GM19397 (cell line): ENCODE measurements around the gene AARS2.

Experiments used
- ATAC-seq: cut with Tn5 transposase; IDR thresholded peaks from one replicate; pipeline ENCODE4 v1.9.1; 2021; ENCODE audit warnings: mild to moderate bottlenecking, moderate library complexity; ENCODE audit not compliant: unreplicated experiment

The AARS2 gene

GRCh38 chr6:44264154-44265006 lies 48.8 kb downstream of the AARS2 start:
- ATAC-seq = peak; percentile 32

DNA sequence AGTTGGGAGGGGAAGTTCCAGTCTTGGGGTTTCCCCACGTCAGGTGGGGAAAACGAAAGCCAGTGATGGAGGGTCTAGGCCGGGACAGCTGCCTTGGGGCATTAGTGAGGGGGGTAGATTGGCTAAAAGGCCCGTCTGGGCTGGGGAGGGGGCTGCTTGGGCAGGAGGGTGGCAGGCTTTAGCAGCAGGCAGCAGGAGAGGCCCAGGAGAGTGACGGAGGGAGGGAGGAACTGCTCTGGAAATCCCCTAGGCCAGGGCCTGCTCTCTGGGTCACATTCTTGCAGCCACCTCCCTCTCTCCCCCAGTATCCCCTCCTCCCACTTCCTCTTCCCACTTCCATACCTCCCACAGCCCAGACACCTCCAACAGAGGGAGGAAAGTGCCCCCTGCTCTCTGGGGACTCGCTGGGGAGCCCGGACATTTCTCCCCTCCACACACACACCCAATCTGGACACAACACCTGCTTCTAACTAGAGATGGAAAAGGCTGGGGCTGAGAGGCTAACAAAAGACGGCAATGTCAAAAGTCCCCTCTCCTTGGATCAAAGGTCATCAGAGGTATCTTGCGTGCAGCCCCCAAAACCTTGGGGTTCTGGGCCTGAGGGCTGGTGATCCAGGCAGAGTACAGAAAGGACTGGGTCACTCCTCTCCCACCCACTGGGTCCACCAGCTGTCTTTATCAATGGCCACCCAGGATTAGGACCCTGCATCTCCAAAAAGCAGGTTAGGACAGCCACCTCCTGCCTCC lies 49.6 kb downstream of the AARS2 start:
- no peak for ATAC-seq

- ATAC-seq = no peak
These were observed 50.4 kb downstream of the AARS2 start for GRCh38 chr6:44262467-44263353.

DNA sequence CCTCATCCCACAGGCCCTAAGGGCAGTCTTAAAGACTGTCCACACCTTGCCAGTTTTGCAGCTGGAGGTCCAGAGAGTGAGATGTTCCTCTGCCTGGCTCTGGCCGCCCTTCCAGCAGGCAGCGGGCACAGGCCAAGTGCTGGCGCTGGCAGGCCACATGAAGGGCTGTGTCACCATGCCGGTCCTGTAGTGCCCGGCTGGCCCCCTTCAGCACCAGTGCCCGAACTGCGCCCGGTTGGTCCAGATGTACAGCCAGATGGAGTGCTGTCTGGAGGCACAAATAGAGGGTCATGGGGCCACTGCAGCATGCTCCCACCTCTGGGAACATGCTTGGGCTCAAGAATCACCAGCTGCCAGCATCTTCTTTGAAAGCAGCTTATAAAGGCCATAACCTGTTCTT lies 51.6 kb downstream of the AARS2 start:
- no peak for ATAC-seq

- ATAC-seq = no peak
These were observed 52.5 kb downstream of the AARS2 start for GRCh38 chr6:44260451-44261297.

DNA sequence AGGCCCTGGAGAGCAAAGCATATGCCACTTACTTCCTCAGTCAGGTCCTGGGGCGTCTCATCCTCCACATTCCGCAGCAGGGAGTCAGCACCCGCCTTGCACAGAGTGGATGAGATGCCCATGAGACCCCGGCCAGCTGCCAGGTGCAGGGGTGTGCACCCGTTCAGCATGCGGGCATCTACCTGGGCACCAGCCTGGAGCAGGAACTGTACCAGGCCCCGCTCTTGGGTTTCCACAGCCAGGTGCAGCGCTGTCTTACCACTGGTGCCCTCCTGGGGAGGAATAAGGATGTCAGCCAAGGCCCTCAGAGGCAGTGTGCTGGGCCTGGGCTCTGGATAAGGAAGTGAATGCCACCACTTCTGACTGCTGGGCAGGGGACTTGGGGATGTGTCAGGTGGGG lies 53.1 kb downstream of the AARS2 start:
- ATAC-seq = no peak

DNA sequence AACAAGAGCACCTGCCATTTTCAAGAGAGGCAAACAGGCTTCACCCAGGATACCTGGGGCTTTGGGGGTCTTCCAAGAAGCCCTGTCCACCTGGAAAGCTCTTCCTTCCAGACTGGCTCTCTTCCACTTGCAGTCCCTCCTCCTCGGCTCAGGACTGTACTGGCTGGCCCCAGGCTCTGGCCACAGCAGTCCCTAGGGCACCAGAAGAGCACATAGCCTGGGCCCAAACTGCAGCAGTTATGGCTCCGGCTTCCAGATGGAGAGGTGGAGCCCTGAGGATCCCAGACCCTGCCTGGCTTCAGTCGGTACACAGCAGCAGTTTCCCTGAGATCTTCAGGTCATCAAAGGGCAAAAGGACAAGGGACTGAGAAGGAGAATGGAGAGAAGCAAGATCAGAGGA lies 54.2 kb downstream of the AARS2 start:
- no peak for ATAC-seq

GRCh38 chr6:44258325-44258863 lies 54.8 kb downstream of the AARS2 start:
- ATAC-seq = no peak

GRCh38 chr6:44257753-44258324 lies 55.3 kb downstream of the AARS2 start:
- peak; percentile 8 for ATAC-seq

DNA sequence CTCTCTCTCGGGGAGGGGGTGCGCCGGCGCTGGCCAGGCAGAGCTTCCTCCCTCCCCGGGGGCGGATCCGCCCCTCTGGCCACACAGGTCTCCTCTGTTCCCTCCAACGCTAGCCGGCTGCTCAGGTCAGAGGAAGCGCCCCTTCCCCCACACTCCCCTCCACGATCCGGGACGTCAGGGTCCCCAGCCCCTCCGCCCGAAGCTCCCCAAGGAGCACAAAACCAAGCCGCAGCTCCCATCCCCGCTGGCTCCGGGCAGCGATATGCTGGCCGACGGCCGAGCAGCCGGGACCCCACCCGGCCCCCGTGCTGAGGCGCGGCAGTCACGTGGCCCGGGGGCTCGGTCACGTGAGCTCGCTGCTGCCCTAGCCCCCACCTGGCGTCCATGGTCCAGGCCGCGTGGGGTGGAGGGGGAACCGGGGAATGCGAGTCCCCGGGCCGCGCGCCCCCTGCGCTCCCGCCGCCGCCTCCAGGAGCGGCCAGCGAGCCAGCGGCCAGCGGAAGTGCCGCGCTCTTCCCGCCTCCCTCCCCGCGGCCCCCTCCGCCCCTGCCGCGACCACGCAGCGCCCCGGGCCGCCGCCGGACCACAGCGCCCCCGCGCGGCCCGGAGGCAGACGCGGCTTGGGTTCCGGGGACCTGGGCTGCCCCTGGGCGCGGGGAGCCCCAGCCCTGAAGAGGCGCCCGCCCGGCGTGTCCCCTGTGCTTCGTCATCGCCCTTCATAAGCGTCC lies 56.0 kb downstream of the AARS2 start, which contains the start of gene SLC35B2:
Gene SLC35B2, minus strand, starts transcription at position 504 of the 728 bp plus-strand sequence. Its CDS starts 118 bp downstream, at position 386.
- peak; percentile 59 for ATAC-seq

DNA sequence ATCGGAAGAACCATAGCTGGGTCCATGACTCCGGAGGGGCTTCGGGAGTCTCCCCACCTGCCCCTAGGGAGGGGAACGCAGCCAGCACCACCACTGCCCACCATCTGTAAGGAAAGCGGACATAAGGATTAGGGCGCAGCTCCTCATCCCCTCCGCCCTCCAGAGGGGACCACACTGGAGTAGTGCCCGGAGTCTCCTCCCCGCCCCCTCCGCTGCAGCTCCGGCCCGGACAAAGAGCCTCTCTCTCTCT lies 56.4 kb downstream of the AARS2 start:
- no peak for ATAC-seq

DNA sequence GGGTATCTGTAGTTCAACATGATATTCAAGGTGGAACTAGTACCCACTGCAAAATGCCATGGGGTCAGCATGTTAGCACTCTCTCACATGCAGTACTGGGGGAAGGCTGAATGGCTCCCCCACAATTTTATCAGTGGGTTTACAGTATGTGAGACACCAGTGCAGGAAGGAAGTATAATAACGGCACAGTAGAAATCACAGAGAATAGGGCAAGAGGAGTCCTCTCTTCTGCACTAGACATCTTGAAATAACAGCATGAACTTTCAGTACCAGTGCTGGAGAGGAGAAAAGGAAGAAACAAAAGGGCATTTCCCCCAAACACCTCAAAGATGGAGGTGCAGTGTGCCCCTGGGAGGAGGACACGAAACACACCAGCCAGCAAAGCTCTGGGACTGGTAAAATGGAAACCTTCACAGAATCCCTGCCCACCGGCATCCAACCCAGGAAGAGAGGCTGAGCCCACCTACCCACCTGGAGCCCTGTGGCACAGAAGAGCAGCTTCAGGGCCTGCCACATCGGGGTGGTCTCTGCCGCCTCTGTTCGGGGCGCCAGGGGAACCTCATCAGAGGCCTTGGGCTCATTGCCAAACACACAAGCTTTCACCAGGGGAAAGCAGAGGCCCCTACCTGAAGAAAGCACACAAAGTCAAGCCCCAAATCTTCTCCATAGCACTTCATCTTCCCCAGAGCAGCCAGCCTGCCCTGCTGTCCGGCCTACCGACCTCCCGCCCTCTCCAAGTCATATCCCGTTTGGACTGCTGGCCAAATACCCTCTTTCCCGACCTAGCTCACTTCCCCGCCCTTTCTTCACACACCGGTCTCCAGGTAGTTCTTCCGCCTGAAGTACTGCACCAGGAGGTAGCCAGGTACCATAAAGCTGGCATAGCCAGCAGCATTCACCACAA lies 57.0 kb downstream of the AARS2 start:
- no peak for ATAC-seq

DNA sequence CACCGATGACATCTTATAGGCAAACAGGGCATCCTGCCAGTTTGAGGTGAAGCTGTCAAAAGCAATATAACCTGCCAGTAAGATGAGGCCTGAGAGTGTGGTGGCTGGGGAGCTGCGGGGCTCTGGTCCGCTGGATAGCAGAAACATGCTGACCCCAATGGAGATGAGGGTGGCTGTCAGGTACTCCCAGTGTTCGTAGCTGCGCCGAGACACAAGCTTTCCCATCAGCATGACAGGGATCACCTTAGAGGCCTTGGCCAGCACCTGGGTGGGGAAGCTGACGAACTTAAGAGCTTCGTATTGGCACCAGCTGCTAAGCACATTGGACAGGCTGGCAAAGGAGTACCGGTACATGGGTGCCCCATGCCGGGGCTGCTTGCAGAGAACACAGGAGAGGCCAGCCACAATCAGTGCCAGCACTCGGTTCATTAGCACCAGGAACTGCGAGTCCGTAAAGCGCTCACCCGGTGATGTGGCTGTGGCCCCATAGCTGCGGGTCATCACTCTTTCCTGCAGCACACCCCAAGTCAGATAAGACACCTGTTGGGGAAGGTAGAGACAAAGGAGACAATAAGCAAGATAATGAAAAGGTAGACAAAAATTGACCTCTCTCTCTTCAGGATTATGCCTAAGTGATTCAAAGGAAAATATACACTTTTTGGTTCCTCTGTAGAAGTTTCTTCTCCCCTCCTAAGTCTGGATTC lies 57.9 kb downstream of the AARS2 start:
- ATAC-seq = no peak

GRCh38 chr6:44254191-44255104 lies 58.7 kb downstream of the AARS2 start:
- no peak for ATAC-seq

GRCh38 chr6:44253307-44254101 lies 59.6 kb downstream of the AARS2 start:
- ATAC-seq = no peak
